ENCODE measurements around the gene MYL4. TPM values are rescaled to one million over a fixed set of nuclear protein-coding genes. Genes with fewer than 3 reads are reported as not detected.
A peak's percentile ranks its signal among the peaks of the same experiment; 100 is the strongest.

The MYL4 gene
- total RNA-seq, 4 donors from 2014 or later = not detected

GRCh38 chr17:47240806-47241205 lies 31.7 kb downstream of the MYL4 start:
- no peak for TF ChIP-seq POLR2A (IDR thresholded peaks at IDR 0.05)
- TF ChIP-seq, protein P1, sequence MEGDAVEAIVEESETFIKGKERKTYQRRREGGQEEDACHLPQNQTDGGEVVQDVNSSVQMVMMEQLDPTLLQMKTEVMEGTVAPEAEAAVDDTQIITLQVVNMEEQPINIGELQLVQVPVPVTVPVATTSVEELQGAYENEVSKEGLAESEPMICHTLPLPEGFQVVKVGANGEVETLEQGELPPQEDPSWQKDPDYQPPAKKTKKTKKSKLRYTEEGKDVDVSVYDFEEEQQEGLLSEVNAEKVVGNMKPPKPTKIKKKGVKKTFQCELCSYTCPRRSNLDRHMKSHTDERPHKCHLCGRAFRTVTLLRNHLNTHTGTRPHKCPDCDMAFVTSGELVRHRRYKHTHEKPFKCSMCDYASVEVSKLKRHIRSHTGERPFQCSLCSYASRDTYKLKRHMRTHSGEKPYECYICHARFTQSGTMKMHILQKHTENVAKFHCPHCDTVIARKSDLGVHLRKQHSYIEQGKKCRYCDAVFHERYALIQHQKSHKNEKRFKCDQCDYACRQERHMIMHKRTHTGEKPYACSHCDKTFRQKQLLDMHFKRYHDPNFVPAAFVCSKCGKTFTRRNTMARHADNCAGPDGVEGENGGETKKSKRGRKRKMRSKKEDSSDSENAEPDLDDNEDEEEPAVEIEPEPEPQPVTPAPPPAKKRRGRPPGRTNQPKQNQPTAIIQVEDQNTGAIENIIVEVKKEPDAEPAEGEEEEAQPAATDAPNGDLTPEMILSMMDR (IDR thresholded peaks at IDR 0.05) = no peak
- peaks cover 0 to 4% (median 0%) of the 10 kb centered on the region in 4 donors for H3K27me3 ChIP-seq
- no peak overlapping the region for H3K4me3 ChIP-seq
- H3K9me3 ChIP-seq = no peaks in the 10 kb centered on the region
- H3K27ac ChIP-seq = peak overlapping the region in 3 of 4 donors; percentile 72 to 90 (median 77)
- H3K36me3 ChIP-seq = no peaks in the 10 kb centered on the region
- intact Hi-C loops (cut with DNase I) = no loop called here
- no peak for DNase-seq
- peaks cover 0 to 17% (median 17%) of the 10 kb centered on the region in 3 donors for H3K4me1 ChIP-seq
- 54 to 73% methylated on average over 3 of the region's 3 CpGs for WGBS, 2 donors

- WGBS, 2 donors = 89 to 100% methylated on average over 2 of the region's 2 CpGs
- H3K27me3 ChIP-seq = peaks cover 0 to 4% (median 0%) of the 10 kb centered on the region in 4 donors
- no peak overlapping the region for H3K4me3 ChIP-seq
- H3K27ac ChIP-seq = no peak overlapping the region
- no peaks in the 10 kb centered on the region for H3K9me3 ChIP-seq
- intact Hi-C loops (cut with DNase I) = no loop called here
- H3K4me1 ChIP-seq = peaks cover 0 to 17% (median 17%) of the 10 kb centered on the region in 3 donors
- TF ChIP-seq, protein P1 (IDR thresholded peaks at IDR 0.05) = no peak
- TF ChIP-seq POLR2A (IDR thresholded peaks at IDR 0.05) = no peak
- no peaks in the 10 kb centered on the region for H3K36me3 ChIP-seq
- no peak for DNase-seq
Observed at GRCh38 chr17:47242648-47243047, 33.5 kb downstream of the MYL4 start.

- TF ChIP-seq POLR2A (IDR thresholded peaks at IDR 0.05) = no peak
- TF ChIP-seq, protein P1 (IDR thresholded peaks at IDR 0.05) = no peak
- Histone ChIP-seq H3K36me3 (no peaks in the 10 kb centered on the region), H3K27ac (no peak overlapping the region), H3K9me3 (no peaks in the 10 kb centered on the region), H3K4me1 (peaks cover 0 to 17% (median 17%) of the 10 kb centered on the region in 3 donors), H3K4me3 (no peak overlapping the region), H3K27me3 (peaks cover 0 to 4% (median 0%) of the 10 kb centered on the region in 4 donors)
- intact Hi-C loops (cut with DNase I) = no loop called here
- DNase-seq = no peak
- 58 to 73% methylated on average over 6 to 9 of the region's 9 CpGs for WGBS, 2 donors
Observed at GRCh38 chr17:47243737-47244598, 34.8 kb downstream of the MYL4 start.

DNA sequence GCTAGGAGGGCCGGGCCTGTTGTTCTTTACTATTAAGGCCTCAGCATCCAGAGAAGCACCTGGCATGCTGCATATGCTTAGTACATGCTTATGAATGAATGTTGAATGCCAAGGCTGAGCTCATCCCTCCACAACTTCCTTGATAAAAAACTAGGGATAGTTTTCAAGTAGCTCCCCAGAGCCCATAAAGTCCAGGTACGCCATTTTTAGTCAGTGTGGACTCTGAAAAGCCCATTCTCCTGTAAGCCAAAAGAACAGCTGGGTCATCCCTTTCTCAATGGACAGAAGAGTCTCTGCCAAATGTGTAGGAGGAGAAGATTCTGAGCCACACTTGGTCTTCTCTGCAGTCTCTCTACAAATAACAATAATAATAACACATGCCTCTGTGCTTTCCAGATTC lies 35.5 kb downstream of the MYL4 start:
- Histone ChIP-seq H3K36me3 (no peaks in the 10 kb centered on the region), H3K27me3 (peaks cover 0 to 4% (median 0%) of the 10 kb centered on the region in 4 donors), H3K9me3 (no peaks in the 10 kb centered on the region), H3K4me3 (no peak overlapping the region), H3K4me1 (peaks cover 0 to 13% (median 12%) of the 10 kb centered on the region in 3 donors), H3K27ac (no peak overlapping the region)
- no peak for DNase-seq
- WGBS, 2 donors = 63 to 87% methylated on average over 1 to 2 of the region's 2 CpGs
- intact Hi-C loops (cut with DNase I) = no loop called here
- TF ChIP-seq POLR2A (IDR thresholded peaks at IDR 0.05) = no peak
- TF ChIP-seq, protein P1 (IDR thresholded peaks at IDR 0.05) = no peak

DNA sequence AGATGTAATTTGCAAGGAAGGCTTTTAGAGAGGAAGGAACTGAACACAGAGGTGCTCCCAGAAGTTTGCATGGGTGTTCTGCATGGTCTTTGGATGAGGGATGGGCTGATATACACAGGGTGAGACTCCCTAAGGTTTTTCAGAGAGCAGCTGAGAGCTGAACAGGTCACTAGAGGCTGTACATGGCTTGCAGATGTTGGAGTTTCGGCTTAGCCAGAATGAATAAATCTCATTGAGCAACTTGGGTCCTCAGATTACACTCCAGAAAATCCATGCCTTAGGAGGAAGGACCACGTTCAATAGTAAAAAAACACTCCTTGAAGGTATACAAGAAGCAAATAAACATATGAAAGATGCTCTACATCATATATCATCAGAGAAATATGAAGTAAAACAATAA lies 37.0 kb downstream of the MYL4 start:
- Histone ChIP-seq H3K9me3 (no peaks in the 10 kb centered on the region), H3K27me3 (peaks cover 0 to 4% (median 0%) of the 10 kb centered on the region in 4 donors), H3K27ac (no peak overlapping the region), H3K36me3 (no peaks in the 10 kb centered on the region), H3K4me1 (no peaks in the 10 kb centered on the region), H3K4me3 (no peak overlapping the region)
- TF ChIP-seq, protein P1 (IDR thresholded peaks at IDR 0.05) = no peak
- TF ChIP-seq POLR2A (IDR thresholded peaks at IDR 0.05) = no peak
- WGBS, 2 donors = 66 to 69% methylated on average over 2 of the region's 2 CpGs
- no peak for DNase-seq
- intact Hi-C loops (cut with DNase I) = no loop called here

All from esophagus squamous epithelium (tissue), 5 donors.